Gastroesophageal sphincter (tissue), 3 donors: Measurements from ENCODE around the gene ICA1L.

Experiments used
- POLR2A ChIP-seq, 2 donors: fragments of 450-650 bp; IDR thresholded peaks; one replicate each; pipeline ENCODE4 v1.6.1; 2017; ENCODE audit warnings: antibody characterized with exemption in 2 of 2, mild to moderate bottlenecking in 2 of 2, moderate library complexity in 1 of 2
- POLR2AphosphoS5 ChIP-seq: sonication (generic); formaldehyde crosslinking; IDR thresholded peaks from one replicate; pipeline ENCODE4 v1.6.1; 2017; ENCODE audit warnings: antibody characterized with exemption
- TF ChIP-seq, protein P1 (sequence below), 4 experiments: fragments of 200-600 bp in 2 of 4; fragments of 450-650 bp in 2 of 4; sonication (generic) in 1 of 4; IDR thresholded peaks; one replicate each; pipeline ENCODE4 v1.5.1; 2017 to 2019; ENCODE audit warnings: antibody characterized with exemption in 4 of 4, mild to moderate bottlenecking in 2 of 4, moderate library complexity in 2 of 4

DNA sequence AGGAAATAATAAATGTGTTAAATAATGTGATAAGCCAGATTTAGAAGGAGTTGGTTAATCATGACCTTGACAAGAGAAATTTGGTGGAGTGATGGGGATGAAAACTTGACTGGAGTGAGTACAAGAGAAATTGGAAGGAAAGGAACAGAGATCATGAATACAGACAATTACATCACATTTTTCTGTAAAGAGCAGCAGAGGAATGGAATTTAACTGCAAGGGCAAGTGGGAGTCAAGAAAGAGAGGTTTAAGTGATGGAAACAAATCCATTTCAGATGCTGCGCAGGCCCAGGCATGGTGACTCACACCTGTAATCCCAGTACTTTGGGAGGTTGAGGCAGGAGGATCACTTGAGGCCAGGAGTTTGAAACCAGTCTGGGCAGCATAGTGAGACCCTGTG lies 46.7 kb downstream of the ICA1L start:
- no peak for TF ChIP-seq POLR2A (IDR thresholded peaks at IDR 0.05)
- TF ChIP-seq, protein P1, sequence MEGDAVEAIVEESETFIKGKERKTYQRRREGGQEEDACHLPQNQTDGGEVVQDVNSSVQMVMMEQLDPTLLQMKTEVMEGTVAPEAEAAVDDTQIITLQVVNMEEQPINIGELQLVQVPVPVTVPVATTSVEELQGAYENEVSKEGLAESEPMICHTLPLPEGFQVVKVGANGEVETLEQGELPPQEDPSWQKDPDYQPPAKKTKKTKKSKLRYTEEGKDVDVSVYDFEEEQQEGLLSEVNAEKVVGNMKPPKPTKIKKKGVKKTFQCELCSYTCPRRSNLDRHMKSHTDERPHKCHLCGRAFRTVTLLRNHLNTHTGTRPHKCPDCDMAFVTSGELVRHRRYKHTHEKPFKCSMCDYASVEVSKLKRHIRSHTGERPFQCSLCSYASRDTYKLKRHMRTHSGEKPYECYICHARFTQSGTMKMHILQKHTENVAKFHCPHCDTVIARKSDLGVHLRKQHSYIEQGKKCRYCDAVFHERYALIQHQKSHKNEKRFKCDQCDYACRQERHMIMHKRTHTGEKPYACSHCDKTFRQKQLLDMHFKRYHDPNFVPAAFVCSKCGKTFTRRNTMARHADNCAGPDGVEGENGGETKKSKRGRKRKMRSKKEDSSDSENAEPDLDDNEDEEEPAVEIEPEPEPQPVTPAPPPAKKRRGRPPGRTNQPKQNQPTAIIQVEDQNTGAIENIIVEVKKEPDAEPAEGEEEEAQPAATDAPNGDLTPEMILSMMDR (IDR thresholded peaks at IDR 0.05) = no peak
- no peak for TF ChIP-seq POLR2AphosphoS5
